K562 (cell line): ENCODE results near the gene MOSPD3. TPM values are rescaled to one million over a fixed set of nuclear protein-coding genes. Genes with fewer than 3 reads are reported as not detected.

Source experiments
- BRD4 ChIP-seq: fragments of 200-600 bp; sonication (generic); IDR thresholded peaks from 2 replicates; pipeline ENCODE4 v1.6.1; 2017; ENCODE audit warnings: inconsistent platforms
- EP400 ChIP-seq: fragments of 450-650 bp; IDR thresholded peaks from 2 replicates; pipeline ENCODE4 v1.6.1; 2017; ENCODE audit warnings: antibody characterized with exemption, mild to moderate bottlenecking, moderate library complexity
- FOSL1 ChIP-seq: fragments of 200-800 bp; sonication (Bioruptor generic); conservative IDR thresholded peaks from 2 replicates; pipeline ENCODE4 v1.6.1; 2016; ENCODE audit warnings: missing genetic modification characterization, missing compliant biosample characterization
- KAT7 ChIP-seq: sonication (generic); formaldehyde crosslinking; IDR thresholded peaks from 2 replicates; pipeline ENCODE4 v1.8.0; 2022; ENCODE audit warnings: missing genetic modification reagents, mild to moderate bottlenecking, borderline replicate concordance
- MYC ChIP-seq, 2 experiments: fragments of 250-450 bp in 1 of 2; sonication (Bioruptor Pico) in 1 of 2; IDR thresholded peaks; 2 replicates each; pipeline versions ENCODE4 v1.5.1 to v1.6.1; 2012 to 2021; ENCODE audit warnings: low read depth in 2 of 2, borderline replicate concordance in 1 of 2, improper control_type of control experiment in 1 of 2, low read length in 1 of 2, mild to moderate bottlenecking in 1 of 2, moderate library complexity in 1 of 2
- NFRKB ChIP-seq: fragments of 450-650 bp; IDR thresholded peaks from 2 replicates; pipeline ENCODE4 v1.6.1; 2016; ENCODE audit warnings: low read depth
- POLR2A ChIP-seq: fragments of 450-650 bp; conservative IDR thresholded peaks from 2 replicates; pipeline ENCODE4 v1.6.1; 2016
- POLR2G ChIP-seq: fragments of 200-400 bp; formaldehyde crosslinking; IDR thresholded peaks from 2 replicates; pipeline ENCODE4 v1.6.1; 2017; ENCODE audit warnings: low read depth, mild to moderate bottlenecking, antibody characterized with exemption, low read length, moderate library complexity
- SAP30 ChIP-seq: fragments of 200-600 bp; sonication (generic); IDR thresholded peaks from 2 replicates; pipeline ENCODE4 v1.6.1; 2012; ENCODE audit warnings: borderline replicate concordance, low read depth, mild to moderate bottlenecking, moderate library complexity, low read length, control low read depth, inconsistent platforms; ENCODE audit not compliant: insufficient read depth, poor library complexity, severe bottlenecking
- TEAD2 ChIP-seq: fragments of 450-650 bp; IDR thresholded peaks from 2 replicates; pipeline ENCODE4 v1.6.1; 2016; ENCODE audit warnings: missing genetic modification characterization, control low read depth, missing compliant biosample characterization
- USF1 ChIP-seq: sonication (generic); formaldehyde crosslinking; IDR thresholded peaks from 2 replicates; pipeline ENCODE4 v1.9.0; 2022; ENCODE audit warnings: mild to moderate bottlenecking, missing genetic modification reagents
- ZNF263 ChIP-seq: sonication (generic); formaldehyde crosslinking; IDR thresholded peaks from 2 replicates; pipeline ENCODE4 v1.8.0; 2022; ENCODE audit warnings: mild to moderate bottlenecking, missing genetic modification reagents, borderline replicate concordance
- polyA plus RNA-seq, 8 experiments: library from polyadenylated mRNA; depleted of rRNA in 4 of 8; stranded (reverse) in 5 of 8; unstranded in 3 of 8; fragments of >200 nt; fragmentation: Nextera tagmentation in 2 of 8; fragmentation: Illumina TruSeq in 1 of 8; extraction: Ambion mirVana in 2 of 8; extraction: Trizol in 1 of 8; gene quantifications; 2 replicates each; pipeline versions ENCODE4 v1.2.1 to v1.2.3, GENCODE V29; 2011 to 2014; ENCODE audit warnings: inconsistent platforms in 1 of 8, missing spikeins in 1 of 8
- total RNA-seq, 7 experiments: library from RNA; depleted of rRNA in 6 of 7; stranded (reverse); fragments of >200 nt in 6 of 7; fragmentation: Illumina TruSeq in 2 of 7; extraction: Trizol in 2 of 7; gene quantifications; 2 replicates each; pipeline versions ENCODE4 v1.2.1 to v1.2.3, GENCODE V29; 2011 to 2021; ENCODE audit warnings: low replicate concordance in 1 of 7
- TF ChIP-seq, protein P1 (sequence below): sonication (generic); formaldehyde crosslinking; IDR thresholded peaks from 2 replicates; pipeline ENCODE4 v1.8.0; 2022; ENCODE audit warnings: missing genetic modification reagents, mild to moderate bottlenecking, moderate library complexity, borderline replicate concordance
- TF ChIP-seq, protein P2 (sequence below), 2 experiments: fragments of 450-650 bp in 1 of 2; IDR thresholded peaks; 2 replicates each; pipeline ENCODE4 v1.6.1; 2011 to 2017; ENCODE audit warnings: low read depth in 2 of 2, antibody characterized with exemption in 1 of 2, borderline replicate concordance in 1 of 2, low read length in 1 of 2, mild to moderate bottlenecking in 1 of 2, mixed read lengths in 1 of 2; ENCODE audit not compliant: control insufficient read depth in 1 of 2
- TF ChIP-seq, protein P3 (sequence below): fragments of 250-450 bp; sonication (Bioruptor Pico); IDR thresholded peaks from 2 replicates; pipeline ENCODE4 v1.4.0; 2020; ENCODE audit warnings: mild to moderate bottlenecking, moderate library complexity, borderline replicate concordance
- TF ChIP-seq, protein P4 (sequence below): conservative IDR thresholded peaks from 2 replicates; pipeline ENCODE4 v1.6.1; 2011; ENCODE audit warnings: low read depth, mild to moderate bottlenecking, low read length; ENCODE audit not compliant: control insufficient read depth

MOSPD3 gene
- total and polyA plus RNA-seq, 9 of the 15 experiments (the other 6 are each of a cell fraction or from before 2014, with no cell fraction given) = 1.4 to 32.1 (median 7.3) TPM

GRCh38 chr7:100641860-100642533 is 29.7 kb downstream of the MOSPD3 start (continued):
- TF ChIP-seq MYC (IDR thresholded peaks at IDR 0.05; ENCODE audit: low read depth, low read length) (peak; percentile 54; the same call in 1 of the 2 replicates), MYC (CRISPR knock-in tag; IDR thresholded peaks at IDR 0.05; ENCODE audit: borderline replicate concordance, low read depth) (no peak), BRD4 (peak; percentile 31; the same call in 1 of the 2 replicates), FOSL1 (tag) (peak; percentile 12; the same call in 1 of the 2 replicates), USF1 (CRISPR knock-in tag) (no peak), KAT7 (CRISPR knock-in tag) (0 out of 2 replicates have a peak, but pooled peaks have one; percentile 17), ZNF263 (CRISPR knock-in tag) (peak; percentile 85), EP400 (peak; percentile 67; the same call in 1 of the 2 replicates), NFRKB (peak; percentile 69), SAP30 (peak; percentile 38), POLR2G (no peak), POLR2A (no peak), TEAD2 (tag) (peak; percentile 66; the same call in 1 of the 2 replicates)
- TF ChIP-seq, protein P1, sequence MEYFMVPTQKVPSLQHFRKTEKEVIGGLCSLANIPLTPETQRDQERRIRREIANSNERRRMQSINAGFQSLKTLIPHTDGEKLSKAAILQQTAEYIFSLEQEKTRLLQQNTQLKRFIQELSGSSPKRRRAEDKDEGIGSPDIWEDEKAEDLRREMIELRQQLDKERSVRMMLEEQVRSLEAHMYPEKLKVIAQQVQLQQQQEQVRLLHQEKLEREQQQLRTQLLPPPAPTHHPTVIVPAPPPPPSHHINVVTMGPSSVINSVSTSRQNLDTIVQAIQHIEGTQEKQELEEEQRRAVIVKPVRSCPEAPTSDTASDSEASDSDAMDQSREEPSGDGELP (CRISPR knock-in tag) = peak; percentile 69
- TF ChIP-seq, protein P2, sequence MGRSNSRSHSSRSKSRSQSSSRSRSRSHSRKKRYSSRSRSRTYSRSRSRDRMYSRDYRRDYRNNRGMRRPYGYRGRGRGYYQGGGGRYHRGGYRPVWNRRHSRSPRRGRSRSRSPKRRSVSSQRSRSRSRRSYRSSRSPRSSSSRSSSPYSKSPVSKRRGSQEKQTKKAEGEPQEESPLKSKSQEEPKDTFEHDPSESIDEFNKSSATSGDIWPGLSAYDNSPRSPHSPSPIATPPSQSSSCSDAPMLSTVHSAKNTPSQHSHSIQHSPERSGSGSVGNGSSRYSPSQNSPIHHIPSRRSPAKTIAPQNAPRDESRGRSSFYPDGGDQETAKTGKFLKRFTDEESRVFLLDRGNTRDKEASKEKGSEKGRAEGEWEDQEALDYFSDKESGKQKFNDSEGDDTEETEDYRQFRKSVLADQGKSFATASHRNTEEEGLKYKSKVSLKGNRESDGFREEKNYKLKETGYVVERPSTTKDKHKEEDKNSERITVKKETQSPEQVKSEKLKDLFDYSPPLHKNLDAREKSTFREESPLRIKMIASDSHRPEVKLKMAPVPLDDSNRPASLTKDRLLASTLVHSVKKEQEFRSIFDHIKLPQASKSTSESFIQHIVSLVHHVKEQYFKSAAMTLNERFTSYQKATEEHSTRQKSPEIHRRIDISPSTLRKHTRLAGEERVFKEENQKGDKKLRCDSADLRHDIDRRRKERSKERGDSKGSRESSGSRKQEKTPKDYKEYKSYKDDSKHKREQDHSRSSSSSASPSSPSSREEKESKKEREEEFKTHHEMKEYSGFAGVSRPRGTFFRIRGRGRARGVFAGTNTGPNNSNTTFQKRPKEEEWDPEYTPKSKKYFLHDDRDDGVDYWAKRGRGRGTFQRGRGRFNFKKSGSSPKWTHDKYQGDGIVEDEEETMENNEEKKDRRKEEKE (IDR thresholded peaks at IDR 0.05; ENCODE audit: borderline replicate concordance in 1 of 2, control insufficient read depth in 1 of 2, low read depth in 2 of 2, low read length in 1 of 2) = no peak
- TF ChIP-seq, protein P3, sequence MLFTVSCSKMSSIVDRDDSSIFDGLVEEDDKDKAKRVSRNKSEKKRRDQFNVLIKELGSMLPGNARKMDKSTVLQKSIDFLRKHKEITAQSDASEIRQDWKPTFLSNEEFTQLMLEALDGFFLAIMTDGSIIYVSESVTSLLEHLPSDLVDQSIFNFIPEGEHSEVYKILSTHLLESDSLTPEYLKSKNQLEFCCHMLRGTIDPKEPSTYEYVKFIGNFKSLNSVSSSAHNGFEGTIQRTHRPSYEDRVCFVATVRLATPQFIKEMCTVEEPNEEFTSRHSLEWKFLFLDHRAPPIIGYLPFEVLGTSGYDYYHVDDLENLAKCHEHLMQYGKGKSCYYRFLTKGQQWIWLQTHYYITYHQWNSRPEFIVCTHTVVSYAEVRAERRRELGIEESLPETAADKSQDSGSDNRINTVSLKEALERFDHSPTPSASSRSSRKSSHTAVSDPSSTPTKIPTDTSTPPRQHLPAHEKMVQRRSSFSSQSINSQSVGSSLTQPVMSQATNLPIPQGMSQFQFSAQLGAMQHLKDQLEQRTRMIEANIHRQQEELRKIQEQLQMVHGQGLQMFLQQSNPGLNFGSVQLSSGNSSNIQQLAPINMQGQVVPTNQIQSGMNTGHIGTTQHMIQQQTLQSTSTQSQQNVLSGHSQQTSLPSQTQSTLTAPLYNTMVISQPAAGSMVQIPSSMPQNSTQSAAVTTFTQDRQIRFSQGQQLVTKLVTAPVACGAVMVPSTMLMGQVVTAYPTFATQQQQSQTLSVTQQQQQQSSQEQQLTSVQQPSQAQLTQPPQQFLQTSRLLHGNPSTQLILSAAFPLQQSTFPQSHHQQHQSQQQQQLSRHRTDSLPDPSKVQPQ (CRISPR knock-in tag) = no peak
- TF ChIP-seq, protein P4, sequence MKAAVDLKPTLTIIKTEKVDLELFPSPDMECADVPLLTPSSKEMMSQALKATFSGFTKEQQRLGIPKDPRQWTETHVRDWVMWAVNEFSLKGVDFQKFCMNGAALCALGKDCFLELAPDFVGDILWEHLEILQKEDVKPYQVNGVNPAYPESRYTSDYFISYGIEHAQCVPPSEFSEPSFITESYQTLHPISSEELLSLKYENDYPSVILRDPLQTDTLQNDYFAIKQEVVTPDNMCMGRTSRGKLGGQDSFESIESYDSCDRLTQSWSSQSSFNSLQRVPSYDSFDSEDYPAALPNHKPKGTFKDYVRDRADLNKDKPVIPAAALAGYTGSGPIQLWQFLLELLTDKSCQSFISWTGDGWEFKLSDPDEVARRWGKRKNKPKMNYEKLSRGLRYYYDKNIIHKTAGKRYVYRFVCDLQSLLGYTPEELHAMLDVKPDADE = peak; percentile 31; the same call in 1 of the 2 replicates
